HepG2 (cell line): ENCODE measurements around the gene CFAP43. TPM values are rescaled to one million over a fixed set of nuclear protein-coding genes. Genes with fewer than 3 reads are reported as not detected.

Experiments
- ATAC-seq: fragments of 200-7000 bp; cut with Tn5 transposase; 3 replicates; pipeline ENCODE4 v1.9.1; 2020; ENCODE audit warnings: mild to moderate bottlenecking, moderate library complexity
- BruUV-seq: library from RNA; stranded (reverse); fragments of 400-500 nt; replicated peaks from 2 replicates; lab custom pipeline; 2021; lab: Mats Ljungman, UMichigan
- CTCF ChIA-PET: fragments of 300-600 bp; formaldehyde crosslinking; extraction: SDS; loops from one replicate; lab custom pipeline; 2021; ENCODE audit warnings: low total read pairs, inconsistent platforms, low intra/inter-chr PET ratio; lab: Yijun Ruan, JAX
- POLR2A ChIA-PET: fragments of 350-600 bp; sonication (Branson Sonifier 250); formaldehyde crosslinking; loops from one replicate; lab custom pipeline; 2020; ENCODE audit warnings: antibody characterized with exemption, inconsistent platforms; lab: Yijun Ruan, JAX
- DNase-seq: peaks from one replicate; pipeline ENCODE4 v3.0.0-alpha.2; 2015; ENCODE audit warnings: low spot score
- FAIRE-seq: peaks from 3 replicates; lab custom pipeline; 2011; peaks lifted over from hg19 to GRCh38; lab: Jason Lieb, UNC
- H2AFZ ChIP-seq: one replicate; pipeline ENCODE4 v1.6.1; 2011; ENCODE audit warnings: low read length, inconsistent platforms
- H3K27ac ChIP-seq: fragments of 300-600 bp; 3 replicates; pipeline ENCODE4 v1.8.0; 2011; ENCODE audit warnings: mixed run types, mild to moderate bottlenecking, mixed read lengths, low read length, inconsistent platforms; ENCODE audit not compliant: insufficient read depth; ENCODE audit errors: extremely low read length
- H3K27me3 ChIP-seq, 2 experiments: fragments of 200-600 bp in 1 of 2; 2 replicates in 1 of 2; 3 replicates in 1 of 2; pipeline versions ENCODE4 v1.6.0 to v1.8.0; 2011; ENCODE audit warnings: low read length in 2 of 2, mild to moderate bottlenecking in 2 of 2, moderate library complexity in 2 of 2, inconsistent platforms in 1 of 2; ENCODE audit not compliant: insufficient read depth in 2 of 2, control insufficient read depth in 1 of 2
- H3K36me3 ChIP-seq, 2 experiments: fragments of 200-600 bp in 1 of 2; replicated peaks in 1 of 2; 2 replicates in 1 of 2; 3 replicates in 1 of 2; pipeline versions ENCODE4 v1.5.1 to v1.8.0; 2011; ENCODE audit warnings: low read length in 2 of 2, inconsistent platforms in 1 of 2; ENCODE audit not compliant: insufficient read depth in 2 of 2, control insufficient read depth in 1 of 2
- H3K4me1 ChIP-seq: 2 replicates; pipeline ENCODE4 v1.5.1; 2012; ENCODE audit warnings: low read length, inconsistent platforms; ENCODE audit not compliant: insufficient read depth
- H3K4me2 ChIP-seq: 2 replicates; pipeline ENCODE4 v1.6.0; 2011; ENCODE audit warnings: low read depth, low read length, inconsistent platforms
- H3K4me3 ChIP-seq, 3 experiments: fragments of 200-600 bp in 1 of 3; sonication (generic), shearing (Covaris generic) in 1 of 3; replicated peaks in 1 of 3; 2 replicates each; pipeline ENCODE4 v1.5.1; 2011 to 2016; ENCODE audit warnings: low read length in 3 of 3, inconsistent platforms in 2 of 3, low read depth in 2 of 3, mild to moderate bottlenecking in 2 of 3, control low read depth in 1 of 3, mixed read lengths in 1 of 3; ENCODE audit not compliant: insufficient read depth in 1 of 3
- H3K79me2 ChIP-seq: one replicate; pipeline ENCODE4 v1.6.1; 2011; ENCODE audit warnings: low read length, inconsistent platforms; ENCODE audit not compliant: insufficient read depth
- H3K9ac ChIP-seq: 2 replicates; pipeline ENCODE4 v1.6.0; 2011; ENCODE audit warnings: mild to moderate bottlenecking, low read depth, low read length, inconsistent platforms; ENCODE audit not compliant: insufficient read depth
- H3K9me3 ChIP-seq: 2 replicates; pipeline ENCODE4 v1.5.1; 2012; ENCODE audit warnings: mild to moderate bottlenecking, low read length
- H4K20me1 ChIP-seq: 2 replicates; pipeline ENCODE4 v1.6.0; 2011; ENCODE audit warnings: inconsistent platforms, mild to moderate bottlenecking, low read length, moderate library complexity; ENCODE audit not compliant: insufficient read depth
- ATF2 ChIP-seq: sonication (generic); formaldehyde crosslinking; IDR thresholded peaks from 2 replicates; pipeline ENCODE4 v1.4.0; 2020; ENCODE audit warnings: missing genetic modification reagents
- E2F1 ChIP-seq: sonication (generic); formaldehyde crosslinking; IDR thresholded peaks from 2 replicates; pipeline ENCODE4 v1.5.0; 2020; ENCODE audit warnings: missing genetic modification reagents
- GZF1 ChIP-seq: sonication (generic); formaldehyde crosslinking; IDR thresholded peaks from 2 replicates; pipeline ENCODE4 v1.5.1; 2020; ENCODE audit warnings: mild to moderate bottlenecking, missing genetic modification reagents
- HMG20A ChIP-seq: IDR thresholded peaks from 2 replicates; pipeline ENCODE4 v1.6.1; 2016; ENCODE audit warnings: borderline replicate concordance
- ZFP82 ChIP-seq: sonication (generic); formaldehyde crosslinking; IDR thresholded peaks from 2 replicates; pipeline ENCODE4 v1.5.1; 2020; ENCODE audit warnings: mild to moderate bottlenecking, missing genetic modification reagents, borderline replicate concordance
- ZNF672 ChIP-seq: sonication (generic); formaldehyde crosslinking; IDR thresholded peaks from 2 replicates; pipeline ENCODE4 v1.8.1; 2022; ENCODE audit warnings: missing genetic modification reagents
- WGBS: methylation state at CpG from one replicate; pipeline ENCODE4 v1.1.6; 2017; ENCODE audit warnings: low lambda C conversion rate; 5-methylcytosine and 5-hydroxymethylcytosine counted together
- in situ Hi-C: cut with HindIII; loops from 2 replicates; pipeline ENCODE4 v1.10.0; 2017; ENCODE audit warnings: low pct_unique_long_range_greater_than_20kb; ENCODE audit not compliant: extremely low pct_ligation_motif_present
- intact Hi-C: fragments of 100-400 bp; cut with micrococcal nuclease; formaldehyde crosslinking; loops from one replicate; pipeline ENCODE4 v1.10.0; 2022; ENCODE audit not compliant: unreplicated experiment
- polyA plus RNA-seq, 8 experiments: library from polyadenylated mRNA; depleted of rRNA in 3 of 8; stranded (reverse) in 7 of 8; unstranded in 1 of 8; fragments of >200 nt; fragmentation: Illumina TruSeq in 4 of 8; extraction: Trizol in 4 of 8; gene quantifications; 2 replicates each; pipeline versions ENCODE4 v1.2.1 to v1.2.3, GENCODE V29; 2011 to 2016; ENCODE audit warnings: low read depth in 4 of 8, missing spikeins in 1 of 8, mixed read lengths in 1 of 8; ENCODE audit not compliant: insufficient read depth in 1 of 8
- total RNA-seq, 5 experiments: library from RNA; depleted of rRNA; stranded (reverse); fragments of >200 nt; fragmentation: Illumina TruSeq; extraction: Trizol; gene quantifications; 2 replicates each; pipeline ENCODE4 v1.2.3, GENCODE V29; 2016; ENCODE audit warnings: low read depth in 1 of 5
- TF ChIP-seq, protein P1 (sequence below): sonication (generic); formaldehyde crosslinking; IDR thresholded peaks from 2 replicates; pipeline ENCODE4 v1.8.0; 2022; ENCODE audit warnings: missing genetic modification reagents, low read depth, mild to moderate bottlenecking, borderline replicate concordance
- TF ChIP-seq, protein P2 (sequence below): fragments of 450-650 bp; IDR thresholded peaks from 2 replicates; pipeline ENCODE4 v1.6.1; 2017

The CFAP43 gene
- total and polyA plus RNA-seq, 2 of the 13 experiments (the other 11 are each of a cell fraction or from before 2014, with no cell fraction given) = 0.24 to 0.38 TPM

- no peak overlapping the region for H3K4me3 ChIP-seq
- H3K9ac ChIP-seq = no peak overlapping the region
- CTCF ChIA-PET = no interaction called here
- H3K27ac ChIP-seq = no peak overlapping the region
- TF ChIP-seq GZF1 (CRISPR knock-in tag) = no peak
- TF ChIP-seq ATF2 = no peak
- TF ChIP-seq, protein P1, sequence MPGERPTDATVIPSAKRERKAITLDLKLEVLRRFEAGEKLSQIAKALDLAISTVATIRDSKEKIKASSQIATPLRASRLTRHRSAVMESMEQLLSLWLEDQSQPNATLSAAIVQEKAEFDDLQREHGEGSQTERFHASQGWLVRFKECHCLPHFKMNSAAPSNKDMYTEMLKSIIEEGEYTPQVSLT (CRISPR knock-in tag) = no peak
- TF ChIP-seq ZNF672 (CRISPR knock-in tag) = no peak
- TF ChIP-seq, protein P2, sequence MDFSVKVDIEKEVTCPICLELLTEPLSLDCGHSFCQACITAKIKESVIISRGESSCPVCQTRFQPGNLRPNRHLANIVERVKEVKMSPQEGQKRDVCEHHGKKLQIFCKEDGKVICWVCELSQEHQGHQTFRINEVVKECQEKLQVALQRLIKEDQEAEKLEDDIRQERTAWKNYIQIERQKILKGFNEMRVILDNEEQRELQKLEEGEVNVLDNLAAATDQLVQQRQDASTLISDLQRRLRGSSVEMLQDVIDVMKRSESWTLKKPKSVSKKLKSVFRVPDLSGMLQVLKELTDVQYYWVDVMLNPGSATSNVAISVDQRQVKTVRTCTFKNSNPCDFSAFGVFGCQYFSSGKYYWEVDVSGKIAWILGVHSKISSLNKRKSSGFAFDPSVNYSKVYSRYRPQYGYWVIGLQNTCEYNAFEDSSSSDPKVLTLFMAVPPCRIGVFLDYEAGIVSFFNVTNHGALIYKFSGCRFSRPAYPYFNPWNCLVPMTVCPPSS = no peak
- no peak for TF ChIP-seq E2F1
- no peak for TF ChIP-seq ZFP82 (CRISPR knock-in tag)
- no peak for TF ChIP-seq HMG20A (CRISPR knock-in tag)
- no peak overlapping the region for H2AFZ ChIP-seq
- H3K9me3 ChIP-seq = no peaks in the 10 kb centered on the region
- no peaks in the 10 kb centered on the region for H4K20me1 ChIP-seq
- no TSS peak for BruUV-seq
- no peaks in the 10 kb centered on the region for H3K79me2 ChIP-seq
- ATAC-seq = no peak
- POLR2A ChIA-PET = interaction anchor here (0.6 kb wide), 1 partner anchor 12 kb away, joined by 5 read pairs; no protein-coding TSS in a partner anchor
- H3K36me3 ChIP-seq = no peaks in the 10 kb centered on the region
- no peaks in the 10 kb centered on the region for H3K4me1 ChIP-seq
- FAIRE-seq = no peak
- H3K27me3 ChIP-seq = peaks cover 0 to 14% of the 10 kb centered on the region in 2 experiments; a peak in 1 of 5 replicates
- WGBS = 15% methylated on average over 5 of the region's 5 CpGs
- intact Hi-C loops = no loop called here
- DNase-seq = no peak
- in situ Hi-C loops = no loop called here
- H3K4me2 ChIP-seq = no peak overlapping the region
These were observed 150.2 kb downstream of the CFAP43 start for GRCh38 chr10:104081998-104082397.
